Cerebellar cortex (tissue), 1 donor: ENCODE data around the gene CA5B.
"Not testable (repeated sequence)": the region's sequence is repeated elsewhere in the genome, so short reads cannot be mapped to it uniquely, and the experiment has no call there.

Experiments used
- DNase-seq: peaks from one replicate; pipeline ENCODE4 v3.0.0-alpha.2; 2015; ENCODE audit warnings: low spot score

Gene CA5B

DNA sequence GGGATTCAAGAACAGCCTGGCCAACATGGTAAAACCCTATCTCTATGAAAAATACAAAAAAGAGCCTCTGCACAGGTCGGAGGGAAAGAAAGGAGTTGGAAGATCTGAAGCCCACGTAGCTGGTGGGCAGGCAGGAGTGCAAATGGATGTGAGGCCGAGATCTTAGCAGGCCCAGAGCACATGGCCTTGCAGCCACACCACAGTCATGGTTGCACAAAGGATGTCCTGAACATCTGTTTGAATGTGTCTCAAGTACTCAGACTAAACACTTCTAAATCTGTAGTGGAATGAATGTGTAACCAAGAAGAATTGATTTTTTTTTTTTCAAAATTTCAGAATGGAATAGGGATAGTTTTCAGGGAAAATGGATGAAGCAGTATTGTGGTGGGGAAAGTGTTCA, 10.8 kb downstream of the CA5B start:
- DNase-seq: no peak

DNA sequence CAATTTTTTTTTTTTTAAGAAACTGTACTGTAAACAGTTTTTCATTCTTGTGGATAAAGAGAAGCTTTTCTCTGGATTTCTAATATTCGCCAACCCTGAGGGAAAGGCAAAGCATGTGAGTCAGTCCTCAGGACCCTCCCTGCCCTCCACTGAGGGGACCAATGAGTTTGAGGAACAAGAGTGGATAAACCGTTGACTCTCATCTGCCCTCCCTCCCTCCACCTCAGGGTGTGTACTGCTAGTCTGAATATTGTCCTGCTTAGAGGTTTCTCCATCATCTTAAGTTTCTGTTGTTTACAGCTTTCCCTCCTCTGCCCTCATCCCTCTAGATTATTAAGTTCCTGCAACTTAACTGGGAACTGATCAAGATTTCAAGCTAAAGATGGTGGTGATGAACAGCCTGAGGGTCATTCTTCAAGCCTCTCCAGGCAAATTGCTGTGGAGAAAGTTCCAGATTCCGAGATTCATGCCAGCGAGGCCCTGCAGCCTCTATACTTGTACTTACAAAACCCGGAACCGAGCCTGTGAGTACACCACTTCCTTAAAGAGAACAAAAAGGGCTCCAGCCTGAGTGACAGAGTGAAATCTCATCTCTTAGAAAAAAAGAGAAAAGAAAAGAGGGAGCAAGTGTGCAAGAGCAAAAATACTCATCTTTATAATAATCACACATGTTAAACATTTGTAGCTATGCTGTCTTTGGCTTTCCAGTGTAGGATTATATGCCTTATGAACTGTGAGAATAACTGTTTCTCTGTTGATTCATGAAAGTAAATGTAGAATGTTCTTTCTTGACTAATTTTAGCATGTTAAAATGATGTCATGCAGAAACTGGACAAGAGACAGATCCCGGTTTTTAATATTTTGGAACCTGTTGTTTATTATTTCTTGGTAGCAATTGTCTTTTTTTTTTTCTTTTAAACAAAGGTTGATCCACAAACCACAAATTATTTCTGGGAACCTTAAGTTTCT, 11.9 kb downstream of the CA5B start:
- no peak for DNase-seq

DNA sequence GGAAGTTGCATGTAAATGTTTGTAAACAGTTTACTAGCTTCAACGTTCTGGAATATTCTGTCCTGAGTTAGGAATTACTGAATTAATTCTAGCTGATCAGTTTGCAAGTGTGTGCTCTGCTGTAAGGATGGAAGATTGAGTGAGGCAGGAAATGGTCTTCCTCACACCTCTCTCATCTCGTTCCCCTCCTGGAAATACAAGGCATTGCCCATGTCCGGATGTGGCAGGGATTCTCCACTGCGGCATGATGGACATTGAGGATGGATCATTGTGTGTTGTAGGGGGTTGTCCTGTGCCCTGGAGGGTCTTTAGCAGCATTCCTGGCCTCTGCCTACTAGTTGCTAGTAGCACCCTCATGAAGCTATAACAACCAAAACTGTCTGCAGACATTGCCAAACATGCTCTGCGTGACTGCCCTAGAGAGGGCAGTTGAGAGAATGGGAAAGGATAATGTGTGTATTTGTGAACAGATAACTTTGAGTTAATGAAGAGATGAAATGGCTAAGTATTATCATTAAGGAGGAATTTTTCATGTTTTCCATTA, 12.6 kb downstream of the CA5B start:
- DNase-seq: no peak

DNA sequence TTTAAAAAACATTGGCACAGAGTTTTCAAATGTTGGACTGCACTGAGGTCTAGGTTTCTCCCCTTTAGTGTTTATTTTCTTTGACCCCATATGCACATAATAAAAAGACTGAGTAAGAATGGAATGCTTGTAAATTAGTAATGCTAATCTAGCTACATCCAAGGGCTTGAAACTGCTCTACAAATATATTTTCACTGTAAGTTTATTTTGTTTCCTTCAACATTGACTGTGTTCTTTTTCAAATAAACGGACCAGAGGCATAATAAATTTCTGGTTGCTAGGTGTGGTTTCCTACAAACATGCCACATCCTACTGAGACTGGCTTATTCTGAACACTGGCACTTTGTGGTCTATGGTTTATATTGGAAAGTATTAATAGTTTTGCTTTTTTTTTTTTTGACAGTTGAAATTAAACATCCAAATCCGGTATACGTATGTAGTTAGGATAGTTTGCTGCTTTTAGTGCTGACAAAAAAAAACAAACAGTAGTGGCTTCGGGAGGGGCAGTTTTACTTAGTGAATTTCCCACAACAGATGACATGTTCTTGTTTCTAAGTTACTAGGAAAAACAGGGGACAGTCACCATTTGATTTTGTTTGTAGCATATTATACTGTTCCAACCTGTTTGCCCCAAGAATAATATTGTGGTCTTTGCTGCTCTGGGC, 13.2 kb downstream of the CA5B start:
- DNase-seq: no peak

DNA sequence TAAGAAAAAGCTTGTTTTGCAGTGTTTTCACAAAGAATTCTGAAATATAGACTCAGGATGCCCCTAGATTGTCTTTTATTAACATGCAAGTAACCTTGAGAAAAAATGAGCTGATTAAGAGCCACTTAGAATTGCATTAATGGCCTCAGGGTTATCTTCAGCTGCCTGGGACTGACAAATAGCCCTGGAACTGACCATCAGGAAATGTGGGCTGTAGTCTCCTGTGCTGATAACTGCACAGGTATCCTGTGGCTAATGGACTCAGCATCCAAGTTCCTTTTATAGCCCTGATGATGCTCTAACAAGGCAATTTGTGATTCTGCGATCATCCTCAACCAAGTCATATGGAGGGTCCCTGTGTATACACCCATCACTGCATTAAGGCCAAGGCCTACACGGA, 17.0 kb downstream of the CA5B start:
- no peak for DNase-seq

DNA sequence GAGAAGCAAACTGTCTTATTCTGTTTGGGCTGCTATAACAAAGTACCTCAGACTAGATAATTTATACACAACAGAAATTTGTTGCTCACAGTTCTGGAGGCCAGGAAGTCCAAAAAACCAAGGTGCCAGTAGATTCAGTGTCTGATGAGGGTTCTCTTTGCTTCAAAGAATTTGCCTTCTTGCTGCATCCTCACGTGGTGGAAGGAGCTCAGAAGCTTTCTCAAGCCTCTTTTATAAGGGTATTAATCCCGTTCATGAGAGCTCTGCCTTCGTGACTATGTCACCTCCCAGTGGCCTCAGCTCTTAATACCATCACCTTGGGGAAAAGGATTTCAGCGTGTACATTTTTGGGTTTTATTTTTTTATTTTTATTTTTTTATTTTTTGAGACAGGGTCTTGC, 20.1 kb downstream of the CA5B start:
- no peak for DNase-seq

DNA sequence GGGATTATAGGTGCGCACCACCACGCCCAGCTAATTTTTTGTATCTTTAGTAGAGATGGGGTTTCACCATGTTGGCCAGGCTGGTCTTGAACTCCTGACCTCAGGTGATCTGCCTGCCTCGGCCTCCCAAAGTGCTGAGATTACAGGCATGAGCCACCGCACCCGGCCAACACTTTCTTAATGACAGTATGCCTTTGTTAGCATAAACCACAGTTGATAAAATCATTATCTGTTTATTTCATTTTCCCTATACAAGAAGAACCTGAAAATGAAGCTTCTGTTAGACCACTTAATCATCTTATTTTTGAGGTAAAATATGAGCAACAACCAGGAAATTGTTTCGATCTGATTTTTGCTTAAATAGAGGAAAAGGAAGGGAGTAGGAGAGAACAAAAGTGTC, 21.8 kb downstream of the CA5B start:
- not testable (repeated sequence) for DNase-seq

DNA sequence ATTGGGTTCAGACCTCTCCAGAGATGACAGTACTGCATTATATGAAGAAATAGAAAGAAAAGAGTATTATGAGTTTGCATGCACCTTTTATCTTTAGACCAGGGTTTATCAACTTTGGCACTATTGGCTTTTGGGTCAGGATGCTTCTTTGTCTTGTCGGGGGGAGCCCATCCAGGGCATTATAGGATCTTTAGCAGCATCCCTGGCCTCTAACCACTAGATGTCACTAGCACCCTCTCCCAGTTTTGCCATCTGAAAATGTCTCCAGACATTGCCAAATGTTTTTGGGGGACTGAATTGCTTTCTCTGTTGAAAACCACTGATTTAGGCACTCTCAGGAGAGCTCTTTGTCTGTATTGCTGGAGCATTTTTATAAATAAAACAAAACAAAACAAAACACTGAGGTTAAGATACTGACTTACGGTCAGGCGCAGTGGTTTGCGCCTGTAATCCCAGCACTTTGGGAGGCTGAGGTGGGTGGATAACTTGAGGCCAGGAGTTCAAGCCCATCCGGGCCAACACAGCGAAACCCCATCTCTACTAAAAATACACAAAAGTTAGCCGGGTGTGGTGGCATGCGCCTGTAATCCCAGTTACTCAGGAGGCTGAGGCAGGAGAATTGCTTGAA, 23.6 kb downstream of the CA5B start:
- DNase-seq: peak; percentile 48

DNA sequence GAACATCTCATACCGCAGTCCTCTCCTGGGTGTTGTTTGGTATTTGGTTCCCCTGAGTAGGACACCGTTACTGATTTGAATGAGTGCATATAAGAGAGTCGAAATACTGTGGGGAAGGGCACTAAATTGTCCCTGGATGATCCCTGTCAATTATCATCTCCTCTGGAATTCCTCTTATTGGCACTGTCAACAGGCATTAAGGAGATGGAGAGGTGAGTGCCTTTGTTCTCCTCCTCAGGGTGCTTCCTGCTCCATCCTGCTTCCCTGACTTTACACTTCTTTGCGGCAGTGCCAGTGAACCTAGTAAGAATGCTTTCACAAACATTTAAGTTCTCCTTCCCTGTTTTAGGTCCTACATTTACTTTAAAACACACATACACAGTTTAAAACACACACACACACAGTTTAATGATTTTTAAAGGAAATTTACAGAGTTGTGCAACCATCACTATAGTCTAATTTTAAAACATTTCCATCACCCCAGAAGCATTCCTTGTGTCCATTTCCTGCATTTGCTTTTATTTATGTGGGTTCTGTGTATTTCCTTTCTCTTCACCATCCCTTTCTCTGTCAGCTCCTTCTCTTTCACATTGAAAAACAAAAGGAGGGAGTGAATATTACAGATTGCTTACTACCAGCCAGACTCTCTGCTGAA, 31.4 kb downstream of the CA5B start:
- no peak for DNase-seq

DNA sequence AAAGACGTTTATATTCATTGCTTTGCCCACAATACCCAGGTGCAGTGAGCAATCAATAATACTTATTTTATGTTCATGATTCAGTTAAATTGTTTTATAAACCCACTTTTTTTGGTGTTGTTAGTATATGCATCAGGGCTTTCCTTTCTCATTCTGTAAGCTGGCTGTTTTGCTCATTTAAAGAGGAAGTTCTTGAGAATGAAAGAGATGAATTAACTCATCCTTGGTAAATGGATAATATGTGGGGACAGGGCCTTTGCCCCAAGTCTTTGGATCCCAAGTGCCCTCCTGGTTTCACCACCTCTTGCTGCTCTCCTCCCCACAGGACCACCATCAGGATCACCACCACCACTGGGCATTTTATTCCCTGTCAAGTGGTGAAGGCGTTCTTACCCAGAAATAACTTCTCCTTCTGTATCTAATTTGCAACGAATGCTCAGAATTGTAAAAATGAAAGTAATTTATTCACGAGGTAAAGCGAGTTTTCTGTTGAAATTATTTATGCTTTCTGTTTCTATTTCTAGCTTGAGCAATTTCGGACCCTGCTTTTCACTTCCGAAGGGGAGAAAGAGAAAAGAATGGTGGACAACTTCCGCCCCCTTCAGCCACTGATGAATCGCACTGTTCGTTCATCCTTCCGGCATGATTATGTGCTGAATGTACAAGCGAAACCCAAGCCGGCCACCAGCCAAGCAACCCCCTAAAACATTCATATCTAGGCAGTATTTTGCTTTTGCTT, 44.1 kb downstream of the CA5B start:
- DNase-seq: no peak

DNA sequence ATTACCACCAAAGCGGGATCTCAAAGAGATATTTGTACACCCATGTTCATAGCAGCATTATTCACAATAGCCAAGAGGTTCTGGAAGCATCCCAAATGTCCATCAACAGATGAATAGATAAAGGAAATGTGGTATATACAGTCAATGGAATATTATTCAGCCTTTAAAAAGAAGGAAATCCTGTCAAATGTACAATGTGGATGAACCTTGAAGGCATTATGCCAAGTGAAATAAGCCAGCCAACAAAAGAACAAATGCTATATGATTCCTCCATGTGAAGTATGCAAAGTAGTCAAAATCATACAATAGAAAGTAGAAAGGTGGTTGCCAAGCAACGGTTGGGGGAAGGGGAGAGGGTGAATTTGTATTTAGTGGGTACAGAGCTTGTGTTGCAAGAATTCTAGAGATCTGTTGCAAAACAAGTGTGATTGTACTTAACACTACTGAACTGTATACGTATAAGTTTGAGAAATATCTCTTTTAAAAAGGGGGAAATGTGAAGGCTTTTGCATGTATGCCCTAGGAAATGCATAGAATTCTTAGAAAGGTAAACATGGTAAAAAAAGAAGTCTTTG, 47.2 kb downstream of the CA5B start:
- no peak for DNase-seq

DNA sequence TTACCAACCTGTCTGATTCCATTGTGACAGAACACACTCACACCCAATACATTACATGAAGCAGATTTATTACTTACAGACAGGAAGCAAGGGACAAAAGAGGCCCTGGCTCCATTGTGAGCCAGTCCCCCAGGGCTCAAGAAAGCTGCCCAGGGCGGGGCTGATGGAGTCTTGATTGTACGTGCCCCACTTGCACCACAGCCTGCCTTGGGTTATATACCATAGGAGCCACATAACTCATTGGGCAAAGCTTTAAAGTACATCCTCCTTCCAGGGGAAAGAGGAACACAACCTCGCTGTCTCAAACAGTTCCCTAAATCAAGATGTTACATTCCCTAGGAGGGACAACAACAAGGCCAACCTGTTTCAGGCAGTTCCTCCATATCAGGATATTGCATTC, 48.8 kb downstream of the CA5B start:
- no peak for DNase-seq

DNA sequence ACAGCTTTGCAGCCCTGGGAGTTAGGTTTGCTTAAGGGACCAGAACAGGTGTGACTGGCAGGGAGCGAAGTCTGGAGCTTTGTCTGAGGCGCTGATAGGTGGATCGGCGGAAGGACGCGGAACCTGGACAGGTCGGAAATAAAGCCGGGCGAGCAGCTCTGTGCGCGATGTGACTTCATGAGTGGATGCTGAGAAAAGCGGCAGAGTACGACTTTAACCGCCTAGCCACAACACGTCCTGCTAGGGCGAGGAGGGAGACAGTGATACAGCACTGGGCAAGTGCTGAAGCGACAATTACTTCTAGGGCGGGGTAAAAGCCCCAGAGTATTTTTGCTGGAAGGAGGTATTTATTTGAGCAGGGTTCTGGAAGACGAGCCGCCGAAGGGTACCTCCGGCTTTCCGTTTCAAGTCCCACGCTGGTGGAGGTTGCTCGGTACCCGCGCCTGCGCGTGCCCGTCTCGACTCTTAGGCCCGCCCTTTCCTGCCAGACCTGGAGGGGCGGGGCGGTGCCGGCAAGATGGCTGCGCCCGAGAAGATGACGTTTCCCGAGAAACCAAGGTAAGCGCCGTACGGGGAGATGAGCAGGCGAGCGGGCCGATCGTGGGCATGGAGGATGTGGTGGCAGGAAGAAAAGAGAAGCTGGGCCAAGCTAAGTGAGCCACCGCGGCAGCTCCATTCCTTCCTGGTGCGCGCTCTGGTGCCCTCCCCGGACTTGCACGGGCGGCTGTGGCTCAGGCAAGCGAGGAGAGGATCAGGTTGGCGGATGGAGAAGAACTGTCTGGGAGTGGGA, 52.1 kb downstream of the CA5B start, which contains the start of gene ZRSR2:
ZRSR2 (plus strand) TSS at position 506 of the 790 bp plus-strand sequence; CDS start at position 518, 12 bp downstream.
- DNase-seq: peak; percentile 81

DNA sequence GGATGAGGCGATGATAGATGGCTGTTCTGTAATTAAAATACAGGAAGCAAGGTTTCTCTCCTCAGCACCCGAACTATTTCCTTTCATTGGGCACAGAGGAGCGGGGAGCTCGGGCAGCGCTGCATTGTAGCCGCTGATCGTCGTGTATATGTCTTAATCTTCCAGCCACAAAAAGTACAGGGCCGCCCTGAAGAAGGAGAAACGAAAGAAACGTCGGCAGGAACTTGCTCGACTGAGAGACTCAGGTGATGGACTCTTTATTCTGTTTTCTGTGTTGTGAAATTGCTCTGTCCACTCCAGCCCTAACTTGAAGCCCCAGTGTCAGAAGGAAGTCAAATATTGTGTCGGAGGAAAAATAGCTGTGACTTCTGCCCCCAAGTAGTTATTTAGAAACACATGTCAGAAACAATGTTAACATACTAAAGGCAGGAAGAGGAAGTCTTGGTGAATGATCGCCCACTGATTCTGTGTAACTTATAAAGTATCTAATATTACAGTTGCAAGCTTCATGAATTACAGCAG, 52.8 kb downstream of the CA5B start:
- DNase-seq: no peak

DNA sequence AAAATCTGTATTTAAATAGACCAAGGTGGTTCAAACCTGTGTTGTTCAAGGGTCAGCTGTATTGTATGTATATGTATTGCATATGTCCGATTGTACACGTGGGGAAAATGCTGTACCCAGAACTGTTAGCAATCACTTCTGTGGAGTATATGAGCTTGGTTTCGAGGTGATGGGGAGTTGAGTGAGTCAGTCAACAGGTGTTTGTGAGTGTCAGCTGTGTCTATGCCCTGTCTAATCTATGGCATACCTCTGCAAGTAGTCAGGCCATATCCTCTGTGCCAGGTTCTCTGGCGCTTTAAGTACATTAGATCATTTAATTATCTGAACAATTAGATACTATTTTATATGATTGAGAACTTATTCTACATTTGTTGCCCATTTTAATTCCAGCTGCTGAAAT, 59.6 kb downstream of the CA5B start:
- no peak for DNase-seq

DNA sequence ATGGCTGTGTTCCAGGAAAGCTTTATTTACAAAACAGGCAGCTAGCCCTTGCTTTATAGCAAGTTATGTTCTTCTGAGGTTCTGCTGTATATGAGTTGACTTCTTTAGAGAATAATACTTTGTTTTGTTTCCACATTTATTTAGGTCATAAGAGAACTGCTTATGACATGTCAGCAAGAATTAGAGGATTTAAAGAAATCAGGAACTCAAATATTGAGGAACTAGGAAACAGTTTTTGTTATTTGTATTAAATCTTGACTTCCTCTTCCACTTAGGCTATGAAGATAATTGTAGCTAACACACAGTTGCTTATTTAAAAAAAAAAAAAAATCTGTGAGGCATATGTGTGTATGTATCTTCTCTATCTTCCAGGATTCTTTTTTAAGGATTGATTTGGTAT, 66.5 kb downstream of the CA5B start:
- DNase-seq: no peak

DNA sequence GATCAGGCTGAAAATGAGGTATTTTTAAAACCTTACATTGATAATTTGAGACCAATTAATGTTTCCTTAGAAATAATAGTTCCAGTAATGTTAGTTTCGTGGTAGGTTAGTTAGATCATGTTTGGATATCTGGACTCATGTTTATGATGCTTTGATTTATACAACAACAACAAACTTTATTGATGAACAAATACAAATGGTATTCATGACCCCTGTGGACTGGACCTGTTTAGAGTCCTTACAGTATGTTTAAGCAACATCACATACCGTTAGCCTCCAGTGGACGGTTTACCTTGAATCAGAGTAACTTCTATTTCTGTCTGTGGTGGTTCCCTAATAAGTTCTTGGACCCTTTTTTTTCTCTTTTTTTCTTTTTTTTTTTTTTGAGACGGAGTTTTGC, 70.2 kb downstream of the CA5B start:
- DNase-seq: no peak

DNA sequence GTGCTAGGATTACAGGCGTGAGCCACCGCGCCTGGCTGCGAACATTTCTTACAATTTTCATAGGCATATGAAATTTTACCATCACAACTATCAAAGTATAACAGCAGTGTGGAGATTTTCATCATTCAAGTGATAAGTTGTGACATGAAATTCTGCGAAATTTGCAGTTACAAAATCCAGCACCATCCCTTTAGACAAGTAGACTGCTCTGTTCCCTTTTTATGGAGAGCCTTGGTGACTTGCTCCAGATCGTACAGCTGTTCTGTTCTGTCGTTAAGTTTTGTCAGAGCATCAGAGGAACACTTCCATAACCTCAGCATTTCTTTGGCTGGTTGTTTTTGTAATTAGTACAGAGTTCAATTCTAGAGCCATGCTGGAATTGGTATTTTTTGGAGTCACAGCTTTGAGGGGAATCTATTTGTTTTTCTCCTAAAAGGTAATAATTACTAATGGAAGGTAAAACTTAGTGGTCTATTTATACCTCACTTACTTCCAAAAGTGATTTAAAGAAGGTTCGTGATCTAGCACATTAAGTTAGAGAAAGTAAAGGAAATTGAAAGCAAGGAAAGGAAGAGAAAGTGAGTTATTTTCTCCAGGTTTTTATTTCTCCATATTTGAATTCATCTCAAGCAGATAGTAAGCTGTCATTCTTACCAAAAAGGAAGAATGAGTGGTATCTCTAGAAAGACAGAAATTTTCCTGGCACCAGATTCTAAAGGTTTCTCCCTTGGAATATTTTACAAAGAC, 74.3 kb downstream of the CA5B start:
- no peak for DNase-seq

DNA sequence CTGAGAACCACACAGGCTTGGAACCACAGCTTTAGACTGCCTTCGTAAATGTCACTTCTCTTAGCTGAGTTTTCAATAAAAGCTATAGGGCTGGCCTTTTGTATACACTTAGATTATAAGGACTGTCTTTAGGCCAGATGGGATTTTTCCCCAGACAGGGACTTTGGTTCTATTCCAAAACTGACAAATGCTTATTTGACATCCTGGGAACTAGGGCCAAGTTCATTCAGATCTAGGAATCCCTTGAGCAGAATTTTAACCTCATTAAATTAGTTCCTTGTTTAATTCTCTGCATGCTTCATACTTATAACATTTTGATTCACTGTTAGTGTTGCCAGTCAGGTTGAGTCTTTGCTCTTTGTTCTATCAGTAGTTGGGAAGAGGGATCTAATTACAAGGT, 75.3 kb downstream of the CA5B start:
- peak; percentile 9 for DNase-seq
